ENCODE results near the gene GLTP. TPM values are rescaled to one million over a fixed set of nuclear protein-coding genes. Genes with fewer than 3 reads are reported as not detected.

Gene GLTP
- total RNA-seq, 1 experiment from 2014 or later = 24.0 TPM

DNA sequence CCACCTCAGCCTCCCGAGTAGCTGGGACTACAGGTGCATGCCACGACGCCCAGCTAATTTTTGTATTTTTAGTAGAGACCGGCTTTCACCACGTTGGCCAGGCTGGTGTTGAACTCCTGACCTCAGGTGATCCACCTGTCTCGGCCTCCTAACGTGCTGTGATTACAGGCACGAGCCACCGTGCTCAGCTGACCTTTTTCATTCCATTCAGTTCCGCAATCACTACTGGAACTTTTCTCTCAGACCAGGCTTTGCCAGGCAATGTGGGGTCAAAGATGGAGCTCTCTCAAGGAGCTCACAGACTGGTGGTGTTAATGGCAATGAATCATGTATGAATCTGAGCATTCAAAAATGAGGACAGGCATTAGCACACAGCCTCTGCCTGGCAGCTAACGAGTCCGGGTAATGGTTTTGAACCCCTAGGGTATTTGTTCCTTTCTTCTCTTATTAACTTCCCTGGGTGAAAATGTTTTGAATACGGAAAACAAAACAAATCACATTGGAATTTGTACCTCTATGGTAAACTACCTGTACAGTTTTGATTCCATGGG, 10.4 kb upstream of the GLTP start:
- DNase-seq = no peak
- Histone ChIP-seq H3K9me3 (no peaks in the 10 kb centered on the region), H3K4me3 (no peak overlapping the region), H3K36me3 (no peaks in the 10 kb centered on the region), H3K27me3 (no peaks in the 10 kb centered on the region)

DNA sequence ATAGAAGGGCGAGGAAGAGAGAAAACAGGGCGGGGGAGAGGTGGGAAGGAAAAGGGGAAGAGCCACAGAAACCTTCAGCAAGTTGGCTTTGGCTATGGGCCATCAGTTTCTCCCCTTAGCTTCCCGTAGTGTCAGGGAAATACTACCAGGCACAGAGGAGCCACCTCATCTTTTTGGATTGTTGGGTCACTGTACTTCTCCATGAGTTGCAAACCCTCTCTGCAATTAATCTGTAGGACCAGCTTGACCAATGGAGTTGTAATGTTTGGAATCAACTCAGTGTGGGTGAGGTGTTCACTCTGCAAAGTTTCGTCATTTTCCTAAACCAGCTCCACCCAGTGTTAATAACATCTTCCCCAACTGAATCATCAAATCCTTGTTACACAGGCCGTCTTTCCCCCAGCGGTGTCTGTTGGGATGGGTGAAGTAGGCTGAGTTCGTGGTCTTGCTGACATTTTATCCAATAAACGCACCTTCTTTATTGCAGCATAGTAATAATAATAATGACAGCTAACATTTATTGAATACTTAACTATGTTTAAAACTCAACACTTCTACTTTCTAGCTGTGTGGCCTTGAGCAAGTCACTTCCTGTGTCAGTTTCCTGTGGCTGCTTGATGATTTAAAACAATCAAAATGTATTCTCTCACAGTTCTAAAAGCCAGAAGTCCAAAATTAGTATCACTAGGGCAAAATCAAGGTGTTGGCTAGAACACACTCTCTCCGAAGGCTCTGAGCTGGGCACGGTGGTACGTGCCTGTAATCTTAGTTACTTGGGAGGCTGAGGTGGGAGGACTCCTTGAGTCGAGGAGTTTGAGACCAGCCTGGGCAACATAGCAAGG, 8.1 kb upstream of the GLTP start:
- Histone ChIP-seq H3K36me3 (no peaks in the 10 kb centered on the region), H3K9me3 (no peaks in the 10 kb centered on the region), H3K4me3 (no peak overlapping the region), H3K27me3 (no peaks in the 10 kb centered on the region)
- peak; percentile 74 for DNase-seq

DNA sequence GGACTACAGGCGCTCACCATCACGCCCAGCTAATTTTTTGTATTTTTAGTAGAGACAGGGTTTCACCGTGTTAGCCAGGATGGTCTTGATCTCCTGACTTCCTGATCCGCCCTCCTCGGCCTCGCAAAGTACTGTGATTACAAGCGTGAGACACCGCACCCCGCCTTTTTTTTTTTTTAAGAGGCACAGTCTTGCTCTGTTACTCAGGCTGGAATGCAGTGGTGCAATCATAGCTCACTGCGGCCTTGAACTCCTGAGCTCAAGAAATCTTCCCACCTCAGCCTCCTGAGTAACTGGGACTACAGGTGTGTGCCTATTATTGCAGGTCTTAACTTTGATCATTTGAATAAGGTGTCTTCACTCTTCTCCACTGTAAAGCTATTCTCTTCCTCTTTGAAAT, 5.3 kb upstream of the GLTP start:
- Histone ChIP-seq H3K4me3 (no peak overlapping the region), H3K36me3 (no peaks in the 10 kb centered on the region), H3K27me3 (no peaks in the 10 kb centered on the region), H3K9me3 (no peaks in the 10 kb centered on the region)
- no peak for DNase-seq

DNA sequence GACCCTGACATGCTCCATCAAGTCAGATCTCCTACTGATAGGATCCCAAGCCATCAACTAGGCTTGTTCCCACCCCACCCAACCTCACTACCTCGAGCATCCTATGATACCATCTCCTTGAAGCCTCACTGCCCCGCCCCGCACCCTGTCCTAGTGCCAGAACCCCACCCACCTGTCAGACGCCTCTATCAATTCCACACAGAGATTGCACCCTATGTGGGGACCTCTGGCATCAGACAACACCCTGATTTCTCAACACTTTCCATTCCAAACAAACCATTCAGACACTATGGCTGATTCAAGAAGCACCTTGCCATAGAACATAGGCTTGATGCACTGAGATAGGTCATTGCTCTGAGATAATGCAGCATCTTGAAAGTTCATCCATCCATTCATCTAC, 3.1 kb upstream of the GLTP start:
- no peak for DNase-seq
- Histone ChIP-seq H3K4me3 (no peak overlapping the region), H3K9me3 (no peaks in the 10 kb centered on the region), H3K36me3 (no peaks in the 10 kb centered on the region), H3K27me3 (no peaks in the 10 kb centered on the region)

DNA sequence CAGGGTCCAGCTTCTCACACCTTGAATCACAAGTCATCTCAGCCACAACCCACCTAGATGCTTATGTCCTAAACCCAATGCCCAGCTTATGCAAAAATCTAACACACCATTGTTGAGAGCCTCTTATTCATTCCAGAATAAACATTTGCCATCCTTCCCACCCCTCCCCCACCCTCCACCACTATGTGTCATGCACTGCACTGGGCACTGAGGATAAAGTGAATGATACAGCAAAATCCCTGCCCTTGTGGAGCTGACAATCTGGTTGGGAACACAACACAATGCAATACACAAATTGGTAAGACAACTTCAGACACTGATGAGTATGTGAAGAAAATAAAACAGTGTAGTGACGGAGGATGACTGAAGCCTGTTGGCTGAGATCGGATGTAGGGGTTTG, 1.4 kb upstream of the GLTP start:
- DNase-seq = no peak
- Histone ChIP-seq H3K4me3 (no peak overlapping the region), H3K27me3 (no peaks in the 10 kb centered on the region), H3K9me3 (no peaks in the 10 kb centered on the region), H3K36me3 (no peaks in the 10 kb centered on the region)

DNA sequence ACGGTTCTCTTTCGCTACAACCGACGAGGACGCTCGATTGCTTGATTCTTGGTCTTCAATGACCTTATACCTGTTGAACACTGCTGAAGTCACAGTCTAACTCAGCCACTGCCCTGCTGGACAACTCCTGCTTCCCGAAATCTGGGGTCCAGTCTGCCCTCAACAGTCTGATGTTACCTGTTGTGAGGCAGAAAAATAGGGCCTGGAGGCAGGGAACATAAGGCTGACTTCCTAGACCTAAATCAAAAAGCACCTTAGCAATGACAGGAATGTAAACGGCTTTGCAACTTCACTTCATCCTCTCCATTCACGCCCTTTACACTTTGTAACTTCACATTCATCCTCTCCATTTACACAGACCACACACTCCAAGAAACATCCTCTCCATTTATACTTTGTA, 597 bp upstream of the GLTP start:
- Histone ChIP-seq H3K9me3 (no peaks in the 10 kb centered on the region), H3K4me3 (peak overlapping the region; percentile 62), H3K36me3 (no peaks in the 10 kb centered on the region), H3K27me3 (no peaks in the 10 kb centered on the region)
- no peak for DNase-seq

DNA sequence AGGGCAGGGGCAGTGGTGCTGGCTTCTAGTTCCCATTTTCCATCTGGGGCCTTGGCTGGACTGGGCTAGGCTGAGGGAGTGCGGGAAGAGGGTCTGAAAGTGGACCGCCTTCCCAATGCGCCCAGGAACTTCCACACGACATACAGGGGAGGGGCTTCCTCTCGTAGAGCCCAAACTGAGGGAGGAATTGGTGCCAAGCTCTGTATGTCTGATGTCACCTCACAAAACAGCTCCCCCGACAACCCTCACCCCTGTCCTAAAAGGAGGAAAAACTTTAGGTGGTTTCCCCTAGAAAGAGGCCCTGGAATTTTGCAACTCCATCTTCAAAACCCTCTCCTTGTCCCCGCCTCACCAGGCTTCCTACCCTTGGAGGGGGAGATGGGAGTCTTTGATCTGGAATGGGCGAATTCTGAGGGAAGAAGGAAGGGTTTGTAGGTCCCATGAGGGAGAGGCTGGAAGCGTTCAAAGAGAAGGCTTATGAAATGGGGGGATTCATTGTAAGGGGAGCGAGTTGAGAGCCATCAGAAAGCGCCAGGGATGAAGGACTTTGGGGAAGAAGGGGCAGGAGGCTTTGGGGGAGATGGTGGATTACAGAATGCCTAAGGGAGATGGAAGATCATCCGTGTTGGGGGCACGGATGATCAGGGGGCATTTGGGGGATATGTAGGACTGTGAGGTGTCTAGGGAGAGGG, 844 bp downstream of the GLTP start:
- no peaks in the 10 kb centered on the region for H3K9me3 ChIP-seq
- DNase-seq = no peak
- H3K36me3 ChIP-seq = no peaks in the 10 kb centered on the region
- H3K27me3 ChIP-seq = no peaks in the 10 kb centered on the region
- peak overlapping the region; percentile 80 for H3K4me3 ChIP-seq

DNA sequence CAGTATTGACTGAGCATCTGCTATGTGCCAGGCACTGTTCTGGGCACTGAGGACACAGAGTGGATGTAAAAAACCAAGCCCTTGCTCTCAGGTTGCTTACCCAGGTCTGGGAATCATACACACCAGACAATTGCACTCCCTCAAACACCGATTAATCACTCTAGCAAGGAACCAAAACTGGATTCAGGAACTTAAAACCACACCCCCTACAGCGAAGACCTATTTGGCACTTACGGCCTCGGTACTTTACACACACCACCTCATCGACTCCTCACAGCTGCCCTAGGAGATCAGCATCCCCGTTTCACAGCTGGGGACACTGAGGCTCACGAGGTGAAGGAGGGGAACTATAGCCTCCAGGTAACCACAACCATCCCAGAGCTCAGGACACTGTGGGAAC, 1.6 kb downstream of the GLTP start:
- no peaks in the 10 kb centered on the region for H3K9me3 ChIP-seq
- no peak for DNase-seq
- H3K4me3 ChIP-seq = no peak overlapping the region; the same call in 1 of the 2 replicates
- H3K36me3 ChIP-seq = no peaks in the 10 kb centered on the region
- no peaks in the 10 kb centered on the region for H3K27me3 ChIP-seq

DNA sequence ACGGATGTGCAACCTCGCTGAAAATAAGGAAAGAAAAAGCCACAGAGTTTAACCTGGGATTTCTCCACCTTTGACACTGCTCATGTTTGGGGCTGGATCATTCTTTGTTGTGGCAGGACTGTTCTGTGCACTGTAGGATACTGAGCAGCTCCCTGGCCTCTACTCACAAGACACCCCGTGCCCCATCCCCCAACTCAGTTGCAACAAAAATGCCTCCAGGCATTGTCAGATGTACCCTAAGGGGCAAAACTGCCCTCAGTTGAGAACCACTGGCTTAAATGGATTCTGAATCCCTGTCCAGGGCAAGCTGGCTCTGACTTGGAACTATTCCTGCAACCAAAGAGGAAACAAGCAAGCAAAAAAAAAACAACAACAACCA, 2.1 kb downstream of the GLTP start:
- Histone ChIP-seq H3K27me3 (no peaks in the 10 kb centered on the region), H3K4me3 (no peak overlapping the region), H3K36me3 (no peaks in the 10 kb centered on the region), H3K9me3 (no peaks in the 10 kb centered on the region)
- DNase-seq = no peak

DNA sequence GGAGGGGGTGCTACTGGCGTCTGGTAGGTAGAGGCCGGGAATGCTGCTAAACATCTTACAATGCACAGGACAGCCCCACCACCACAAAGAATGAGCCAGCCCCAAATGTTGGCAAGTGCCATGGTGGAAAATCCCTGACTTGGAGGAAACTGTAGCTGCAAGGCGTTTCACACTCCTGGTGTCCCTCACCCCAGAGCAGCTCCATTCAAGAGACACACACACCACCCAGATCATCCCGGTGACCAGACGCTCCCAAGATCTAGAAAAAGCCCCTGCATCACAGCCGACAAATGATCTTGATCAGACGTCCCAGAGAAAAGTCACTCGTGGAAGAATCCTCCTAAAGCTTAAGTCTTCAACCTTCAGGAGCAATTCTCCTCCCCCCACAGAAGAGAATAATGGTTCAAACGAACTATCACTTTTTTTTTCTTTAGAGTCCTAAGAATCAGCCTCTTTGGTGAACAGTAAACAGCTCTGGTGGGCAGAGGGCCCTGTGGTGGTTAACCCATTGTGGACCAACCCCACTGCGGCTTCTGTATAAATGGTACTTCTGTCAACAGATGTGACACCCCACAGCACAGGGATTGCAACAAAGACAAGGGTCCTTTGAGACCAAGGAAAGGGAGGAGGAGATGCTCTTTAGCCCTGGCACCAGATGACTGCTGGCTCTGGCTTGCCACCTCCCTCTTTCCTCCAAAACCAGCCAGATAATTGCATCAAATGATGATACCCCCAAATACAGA, 2.7 kb downstream of the GLTP start:
- H3K4me3 ChIP-seq = no peak overlapping the region
- no peak for DNase-seq
- no peaks in the 10 kb centered on the region for H3K36me3 ChIP-seq
- no peaks in the 10 kb centered on the region for H3K27me3 ChIP-seq
- H3K9me3 ChIP-seq = no peaks in the 10 kb centered on the region

DNA sequence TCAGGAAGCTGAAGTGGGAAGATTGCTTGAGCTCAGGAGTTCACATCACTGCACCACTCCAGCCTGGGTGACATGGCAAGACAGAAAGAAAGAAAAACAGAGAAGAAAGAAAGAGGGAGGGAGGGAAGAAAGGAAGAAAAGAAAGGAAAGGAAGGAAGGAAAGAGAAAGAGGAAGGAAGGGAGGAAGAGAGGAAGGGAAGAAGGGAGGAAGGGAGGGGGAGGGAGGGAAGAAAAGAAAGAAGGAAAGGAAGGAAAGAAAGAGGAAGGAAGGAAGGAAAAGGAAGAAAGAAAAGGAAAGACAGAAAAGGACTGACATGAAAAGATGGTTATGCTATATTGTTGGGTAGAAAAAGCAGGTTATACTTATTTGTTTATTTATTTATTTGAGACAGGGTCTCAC, 3.9 kb downstream of the GLTP start:
- H3K9me3 ChIP-seq = no peaks in the 10 kb centered on the region
- DNase-seq = no peak
- H3K4me3 ChIP-seq = no peak overlapping the region
- H3K36me3 ChIP-seq = no peaks in the 10 kb centered on the region
- no peaks in the 10 kb centered on the region for H3K27me3 ChIP-seq

DNA sequence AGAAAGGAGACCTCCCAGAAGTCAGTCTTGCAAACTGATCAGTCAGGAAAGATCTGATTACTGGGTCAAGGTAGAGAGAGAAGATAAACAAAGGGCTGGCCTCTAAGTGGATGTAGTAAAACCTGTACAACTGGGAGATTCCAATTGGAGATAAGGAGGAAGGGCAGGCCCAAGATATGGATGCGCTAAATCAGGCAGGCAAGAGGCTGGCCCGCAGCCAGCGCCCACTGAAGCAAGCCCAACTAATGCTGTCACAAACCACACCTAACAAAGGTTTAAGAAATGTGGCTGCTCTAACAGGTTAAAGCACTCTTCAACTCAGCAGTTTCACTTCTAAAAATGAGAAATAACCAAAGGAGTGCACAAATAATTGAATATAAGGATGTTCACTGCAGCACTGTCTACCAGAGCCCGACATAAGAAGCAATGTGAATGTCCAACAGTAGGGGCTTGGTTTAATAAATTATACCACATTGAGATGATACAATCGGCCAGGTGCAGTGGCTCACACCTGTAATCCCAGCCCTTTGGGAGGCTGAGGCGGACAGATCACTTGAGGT, 4.7 kb downstream of the GLTP start:
- Histone ChIP-seq H3K9me3 (no peaks in the 10 kb centered on the region), H3K4me3 (no peak overlapping the region), H3K27me3 (no peaks in the 10 kb centered on the region), H3K36me3 (no peaks in the 10 kb centered on the region)
- DNase-seq = no peak

DNA sequence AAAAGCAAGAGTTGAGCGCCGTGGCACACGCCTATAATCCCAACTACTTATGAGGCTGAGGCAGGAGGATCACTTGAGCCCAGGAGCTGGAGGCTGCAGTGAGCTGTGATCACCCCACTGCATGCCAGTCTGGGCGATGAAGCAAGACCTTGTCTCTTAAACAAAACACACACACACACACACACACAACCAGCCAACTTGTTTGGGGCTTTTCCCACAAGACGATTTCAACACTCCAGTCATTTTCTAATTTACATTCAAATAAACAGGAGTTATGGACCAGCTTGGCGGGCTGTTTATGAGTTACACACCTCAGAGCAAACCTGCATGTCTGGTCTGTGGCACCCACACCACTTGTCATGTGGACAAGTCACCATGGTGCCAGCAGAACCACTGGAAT, 6.7 kb downstream of the GLTP start:
- Histone ChIP-seq H3K27me3 (no peaks in the 10 kb centered on the region), H3K36me3 (no peaks in the 10 kb centered on the region), H3K4me3 (no peak overlapping the region), H3K9me3 (no peaks in the 10 kb centered on the region)
- no peak for DNase-seq

DNA sequence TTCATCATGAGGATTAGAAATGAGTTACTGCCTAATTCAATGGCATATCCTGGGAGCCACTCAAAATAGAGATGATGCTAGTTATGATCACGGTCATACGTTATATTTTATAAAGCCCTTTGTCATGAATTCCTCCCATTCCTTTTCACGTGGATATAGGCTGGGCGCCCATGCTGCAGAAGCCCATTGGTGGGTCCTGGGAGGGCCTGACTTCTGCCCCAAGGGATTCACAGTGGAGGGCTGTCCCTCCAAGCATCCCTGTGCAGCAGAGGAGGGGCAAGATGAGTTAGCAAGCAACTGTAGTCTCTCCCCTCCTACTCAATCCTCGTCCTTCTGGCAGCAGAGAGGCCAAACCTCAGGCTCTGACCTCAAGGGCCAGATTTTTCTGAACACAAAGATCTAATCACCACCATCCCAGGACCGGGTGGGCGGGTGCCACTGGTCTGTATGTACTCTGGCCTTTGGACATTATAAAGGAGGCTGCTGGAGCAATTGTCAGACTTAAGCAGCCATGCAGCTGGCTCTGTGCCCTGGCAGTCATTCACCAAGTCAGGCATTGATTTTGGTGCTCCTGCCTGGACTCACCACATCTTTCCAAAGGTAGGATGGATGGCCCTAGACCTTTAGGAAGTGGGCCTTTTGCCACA, 8.6 kb downstream of the GLTP start:
- Histone ChIP-seq H3K4me3 (no peak overlapping the region), H3K27me3 (no peaks in the 10 kb centered on the region), H3K9me3 (no peaks in the 10 kb centered on the region), H3K36me3 (no peaks in the 10 kb centered on the region)
- peak; percentile 10 for DNase-seq

DNA sequence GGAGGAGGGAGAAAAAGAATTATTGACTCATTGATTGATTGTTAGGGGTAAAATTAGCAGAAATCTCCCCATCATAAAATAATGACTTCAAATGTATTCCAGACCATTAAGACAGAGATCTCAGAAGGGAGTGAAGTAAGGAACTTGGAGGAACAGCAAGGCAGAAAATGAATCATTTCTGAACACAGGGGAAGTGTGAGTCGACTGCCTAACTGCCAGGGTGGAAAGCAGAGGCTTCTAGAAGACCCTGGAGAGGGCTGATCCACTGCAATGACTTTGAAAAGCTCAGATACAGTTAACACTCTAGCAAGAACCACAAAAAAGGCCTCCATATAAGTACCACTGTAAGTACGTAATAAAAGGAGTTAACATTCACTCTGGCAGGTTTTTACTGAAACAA, 9.7 kb downstream of the GLTP start:
- H3K36me3 ChIP-seq = no peaks in the 10 kb centered on the region
- DNase-seq = no peak
- no peaks in the 10 kb centered on the region for H3K9me3 ChIP-seq
- H3K4me3 ChIP-seq = no peak overlapping the region
- no peaks in the 10 kb centered on the region for H3K27me3 ChIP-seq

DNA sequence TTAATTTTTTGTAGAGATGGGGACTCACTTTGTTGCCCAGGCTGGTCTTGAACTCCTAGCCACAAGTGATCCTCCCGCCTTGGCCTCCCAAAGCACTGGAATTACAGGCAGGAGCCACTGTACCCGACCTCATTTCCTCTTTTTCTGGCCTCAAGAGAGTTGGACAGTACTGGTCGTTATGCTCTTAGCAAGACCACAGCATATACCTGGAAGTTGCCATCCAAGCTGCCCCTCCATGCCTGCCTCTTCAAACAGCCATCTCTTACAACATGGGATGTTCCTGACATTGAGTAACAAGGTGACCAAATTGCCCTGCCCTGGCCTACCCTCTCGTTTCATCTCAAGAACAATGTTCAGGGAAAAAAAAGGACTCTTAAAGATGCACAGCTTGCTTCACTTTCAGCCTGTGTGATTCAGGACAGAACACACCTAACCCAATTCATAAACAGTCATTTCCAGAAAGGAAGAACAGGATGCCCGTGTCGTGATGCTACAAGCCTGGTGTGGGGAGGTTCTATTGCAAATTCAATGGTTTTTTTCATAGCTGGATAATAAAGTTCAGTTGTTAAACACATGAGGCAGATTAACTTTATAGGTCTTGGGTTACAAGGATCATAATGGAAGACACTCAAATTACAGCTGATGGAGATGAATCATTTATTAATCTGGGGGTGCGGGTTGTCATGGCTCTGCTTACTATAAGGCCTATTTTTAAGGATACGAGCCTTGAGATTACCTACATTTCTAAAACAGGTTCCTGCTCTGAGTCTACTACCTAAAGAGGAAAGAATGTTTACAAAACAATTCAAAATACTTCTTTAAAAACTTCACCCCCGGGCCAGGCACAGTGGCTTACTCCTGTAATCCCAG, 11.9 kb downstream of the GLTP start:
- H3K9me3 ChIP-seq = no peaks in the 10 kb centered on the region
- no peak for DNase-seq
- no peak overlapping the region for H3K4me3 ChIP-seq
- H3K36me3 ChIP-seq = no peaks in the 10 kb centered on the region
- H3K27me3 ChIP-seq = no peaks in the 10 kb centered on the region

Data from MG63 (cell line).